Caco-2 (cell line): Measurements from ENCODE around the gene PTPRG. TPM values are rescaled to one million over a fixed set of nuclear protein-coding genes. Genes with fewer than 3 reads are reported as not detected.

ENCODE experiments used
- BruUV-seq: library from RNA; stranded (reverse); fragments of 400-500 nt; replicated peaks from 2 replicates; lab custom pipeline; 2021; lab: Mats Ljungman, UMichigan
- CTCF ChIA-PET: fragments of 300-600 bp; sonication (Branson Sonifier 250); formaldehyde crosslinking; loops from one replicate; lab custom pipeline; 2022; ENCODE audit warnings: antibody characterized with exemption; lab: Charles Lee
- POLR2A ChIA-PET: fragments of 300-600 bp; sonication (Branson Sonifier 250); formaldehyde crosslinking; loops from one replicate; lab custom pipeline; 2022; ENCODE audit warnings: antibody characterized with exemption; lab: Charles Lee
- DNase-seq, 2 experiments: peaks; one replicate each; pipeline versions ENCODE4 v3.0.0 to v3.0.0-alpha.2; 2020 to 2022
- H3K27me3 ChIP-seq: replicated peaks from 2 replicates; pipeline ENCODE4 v1.6.0; 2011; ENCODE audit warnings: low read length; ENCODE audit not compliant: control insufficient read depth, insufficient read depth
- H3K36me3 ChIP-seq: 2 replicates; pipeline ENCODE4 v1.5.1; 2011; ENCODE audit warnings: low read length; ENCODE audit not compliant: control insufficient read depth, insufficient read depth
- H3K4me1 ChIP-seq: fragments of 250-450 bp; sonication (Bioruptor Pico); 2 replicates; pipeline ENCODE4 v1.5.1; 2020; ENCODE audit warnings: mild to moderate bottlenecking
- H3K4me3 ChIP-seq: 2 replicates; pipeline ENCODE4 v1.5.1; 2011; ENCODE audit warnings: low read depth, mild to moderate bottlenecking, control low read depth, low read length
- H3K9me3 ChIP-seq: fragments of 250-450 bp; sonication (Bioruptor Pico); 2 replicates; pipeline ENCODE4 v1.5.1; 2020; ENCODE audit warnings: mild to moderate bottlenecking, moderate library complexity
- H3K27ac Mint-ChIP-seq: one replicate; pipeline ENCODE4 v1.8.0; 2022; ENCODE audit warnings: mixed read lengths; ENCODE audit not compliant: unreplicated experiment
- H3K27me3 Mint-ChIP-seq: one replicate; pipeline ENCODE4 v1.8.0; 2022; ENCODE audit warnings: mixed read lengths; ENCODE audit not compliant: insufficient read depth, unreplicated experiment
- H3K36me3 Mint-ChIP-seq: one replicate; pipeline ENCODE4 v1.8.0; 2022; ENCODE audit warnings: mild to moderate bottlenecking, mixed read lengths; ENCODE audit not compliant: insufficient read depth, unreplicated experiment
- H3K4me1 Mint-ChIP-seq: one replicate; pipeline ENCODE4 v1.8.0; 2022; ENCODE audit warnings: low read depth, mixed read lengths; ENCODE audit not compliant: unreplicated experiment
- H3K4me3 Mint-ChIP-seq: one replicate; pipeline ENCODE4 v1.8.0; 2022; ENCODE audit warnings: mild to moderate bottlenecking, moderate library complexity, mixed read lengths; ENCODE audit not compliant: unreplicated experiment
- H3K9me3 Mint-ChIP-seq: one replicate; pipeline ENCODE4 v1.8.0; 2022; ENCODE audit warnings: mixed read lengths; ENCODE audit not compliant: unreplicated experiment
- intact Hi-C: fragments of 100-400 bp; cut with micrococcal nuclease; formaldehyde crosslinking; loops from one replicate; pipeline ENCODE4 v1.10.0; 2022; ENCODE audit not compliant: unreplicated experiment
- total RNA-seq: library from RNA; stranded (reverse); gene quantifications from 2 replicates; pipeline ENCODE4 v1.2.3, GENCODE V29; 2022
- TF ChIP-seq, protein P1 (sequence below), 2 experiments: fragments of 200-600 bp in 1 of 2; IDR thresholded peaks; 1 replicate in 1 of 2; 2 replicates in 1 of 2; pipeline versions ENCODE4 v1.5.1 to v1.8.0; 2011 to 2022; ENCODE audit warnings: antibody characterized with exemption in 1 of 2, control low read depth in 1 of 2, inconsistent platforms in 1 of 2, low read depth in 1 of 2, low read length in 1 of 2, mild to moderate bottlenecking in 1 of 2, moderate library complexity in 1 of 2; ENCODE audit not compliant: insufficient read depth in 1 of 2, severe bottlenecking in 1 of 2, unreplicated experiment in 1 of 2

The PTPRG gene
- total RNA-seq, 1 experiment from 2014 or later, result 46.4 TPM

DNA sequence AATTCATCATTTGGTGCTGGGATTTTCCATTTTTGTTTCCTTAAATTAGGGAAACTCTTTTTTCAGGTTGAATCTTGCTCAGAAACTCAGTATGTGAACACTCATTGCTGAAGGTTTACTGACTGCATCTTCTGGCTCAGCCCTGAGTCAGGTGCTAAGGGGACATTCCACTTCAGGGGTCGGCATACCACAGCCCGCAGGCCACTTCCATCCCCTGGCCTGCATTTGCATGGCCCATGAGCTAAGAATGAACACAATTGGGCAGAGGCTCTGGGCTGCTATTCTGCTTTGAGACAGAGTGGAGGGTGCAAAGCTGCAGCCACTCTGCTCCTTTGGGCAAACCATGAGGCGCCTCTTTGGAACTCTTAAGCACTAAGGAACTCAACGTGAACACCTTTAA, 647.0 kb downstream of the PTPRG start:
- no TSS peak for BruUV-seq
- no peaks in the 10 kb centered on the region for H3K9me3 ChIP-seq

DNA sequence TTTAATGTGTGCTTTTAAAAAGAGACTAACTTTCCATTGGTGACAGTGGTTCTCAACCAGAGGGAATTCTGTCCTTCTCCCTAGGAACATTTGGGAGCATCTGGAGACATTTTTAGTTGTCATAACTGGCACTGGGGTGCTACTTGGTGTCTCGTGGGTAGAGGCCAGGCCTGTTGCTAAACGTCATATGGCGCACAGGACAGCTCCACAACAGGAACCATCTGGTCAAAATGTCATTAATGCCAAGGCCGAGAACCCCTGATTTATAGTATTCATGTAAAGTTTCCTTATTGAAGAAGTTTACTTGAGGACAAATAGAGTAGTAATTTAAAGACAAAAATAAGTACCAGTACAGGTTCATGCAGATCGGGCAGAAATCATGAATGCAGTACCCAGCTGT, 647.7 kb downstream of the PTPRG start:
- Mint-ChIP-seq H3K27ac (no peak overlapping the region), H3K4me1 (no peaks in the 10 kb centered on the region), H3K27me3 (no peaks in the 10 kb centered on the region), H3K4me3 (no peak overlapping the region), H3K9me3 (no peaks in the 10 kb centered on the region), H3K36me3 (peaks cover 7% of the 10 kb centered on the region)
- intact Hi-C loops, result no loop called here
- TF ChIP-seq, protein P1, sequence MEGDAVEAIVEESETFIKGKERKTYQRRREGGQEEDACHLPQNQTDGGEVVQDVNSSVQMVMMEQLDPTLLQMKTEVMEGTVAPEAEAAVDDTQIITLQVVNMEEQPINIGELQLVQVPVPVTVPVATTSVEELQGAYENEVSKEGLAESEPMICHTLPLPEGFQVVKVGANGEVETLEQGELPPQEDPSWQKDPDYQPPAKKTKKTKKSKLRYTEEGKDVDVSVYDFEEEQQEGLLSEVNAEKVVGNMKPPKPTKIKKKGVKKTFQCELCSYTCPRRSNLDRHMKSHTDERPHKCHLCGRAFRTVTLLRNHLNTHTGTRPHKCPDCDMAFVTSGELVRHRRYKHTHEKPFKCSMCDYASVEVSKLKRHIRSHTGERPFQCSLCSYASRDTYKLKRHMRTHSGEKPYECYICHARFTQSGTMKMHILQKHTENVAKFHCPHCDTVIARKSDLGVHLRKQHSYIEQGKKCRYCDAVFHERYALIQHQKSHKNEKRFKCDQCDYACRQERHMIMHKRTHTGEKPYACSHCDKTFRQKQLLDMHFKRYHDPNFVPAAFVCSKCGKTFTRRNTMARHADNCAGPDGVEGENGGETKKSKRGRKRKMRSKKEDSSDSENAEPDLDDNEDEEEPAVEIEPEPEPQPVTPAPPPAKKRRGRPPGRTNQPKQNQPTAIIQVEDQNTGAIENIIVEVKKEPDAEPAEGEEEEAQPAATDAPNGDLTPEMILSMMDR (IDR thresholded peaks at IDR 0.05; ENCODE audit: insufficient read depth in 1 of 2, low read depth in 1 of 2, low read length in 1 of 2, severe bottlenecking in 1 of 2, unreplicated experiment in 1 of 2), result no peak
- ChIA-PET CTCF (no interaction called here), POLR2A (no interaction called here)
- Histone ChIP-seq H3K9me3 (no peaks in the 10 kb centered on the region), H3K27me3 (no peaks in the 10 kb centered on the region), H3K4me3 (no peak overlapping the region), H3K36me3 (no peaks in the 10 kb centered on the region), H3K4me1 (no peaks in the 10 kb centered on the region)
- no peak for DNase-seq
- BruUV-seq, result no TSS peak

More for the DNA sequence above, 647.0 kb downstream of the PTPRG start:
- intact Hi-C loops, result no loop called here
- Mint-ChIP-seq H3K27ac (no peak overlapping the region), H3K4me1 (no peaks in the 10 kb centered on the region), H3K4me3 (no peak overlapping the region), H3K9me3 (no peaks in the 10 kb centered on the region), H3K36me3 (peaks cover 14% of the 10 kb centered on the region), H3K27me3 (no peaks in the 10 kb centered on the region)
- ChIA-PET CTCF (no interaction called here), POLR2A (no interaction called here)
- Histone ChIP-seq H3K27me3 (no peaks in the 10 kb centered on the region), H3K4me1 (no peaks in the 10 kb centered on the region), H3K36me3 (no peaks in the 10 kb centered on the region), H3K4me3 (no peak overlapping the region)
- TF ChIP-seq, protein P1 (IDR thresholded peaks at IDR 0.05; ENCODE audit: insufficient read depth in 1 of 2, low read depth in 1 of 2, low read length in 1 of 2, severe bottlenecking in 1 of 2, unreplicated experiment in 1 of 2), result no peak
- no peak for DNase-seq

DNA sequence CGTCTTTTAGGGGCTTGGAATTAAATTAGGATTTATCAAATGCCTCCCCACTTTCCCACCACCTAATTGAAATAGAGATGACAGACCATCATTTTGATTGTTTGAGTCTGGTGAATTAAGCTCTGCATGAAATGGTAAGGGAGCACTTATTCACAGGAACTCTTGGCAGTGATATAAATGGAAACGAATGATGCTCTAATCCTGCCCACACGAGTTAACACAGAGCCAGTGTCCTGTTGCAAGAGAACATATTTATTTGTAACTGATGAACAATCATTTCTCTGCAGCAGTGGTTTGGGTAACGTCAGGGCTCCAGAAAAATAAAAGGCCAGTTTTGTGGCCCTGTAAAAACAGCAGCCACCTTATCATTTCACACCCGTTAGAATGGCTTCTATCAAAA, 648.6 kb downstream of the PTPRG start:
- CTCF ChIA-PET, result no interaction called here
- H3K4me3 Mint-ChIP-seq, result no peak overlapping the region
- BruUV-seq, result no TSS peak

More for the DNA sequence above, 648.6 kb downstream of the PTPRG start:
- no peak for DNase-seq
- no peak overlapping the region for H3K4me3 ChIP-seq
- H3K36me3 ChIP-seq, result no peaks in the 10 kb centered on the region
- no peaks in the 10 kb centered on the region for H3K4me1 Mint-ChIP-seq
- no peaks in the 10 kb centered on the region for H3K27me3 ChIP-seq
- intact Hi-C loops, result no loop called here
- no peaks in the 10 kb centered on the region for H3K9me3 Mint-ChIP-seq
- no peaks in the 10 kb centered on the region for H3K27me3 Mint-ChIP-seq
- H3K27ac Mint-ChIP-seq, result no peak overlapping the region
- POLR2A ChIA-PET, result no interaction called here
- H3K4me1 ChIP-seq, result no peaks in the 10 kb centered on the region
- H3K36me3 Mint-ChIP-seq, result no peaks in the 10 kb centered on the region
- no peaks in the 10 kb centered on the region for H3K9me3 ChIP-seq
- TF ChIP-seq, protein P1 (IDR thresholded peaks at IDR 0.05; ENCODE audit: insufficient read depth in 1 of 2, low read depth in 1 of 2, low read length in 1 of 2, severe bottlenecking in 1 of 2, unreplicated experiment in 1 of 2), result no peak
